Fibroblast of lung (primary cell): ENCODE data around the gene IKBKG. TPM values are rescaled to one million over a fixed set of nuclear protein-coding genes. Genes with fewer than 3 reads are reported as not detected.
"Not testable (repeated sequence)": the region's sequence is repeated elsewhere in the genome, so short reads cannot be mapped to it uniquely, and the experiment has no call there.

Source experiments
- DNase-seq, 2 donors: peaks; one replicate each; pipeline versions ENCODE4 v3.0.0 to v3.0.0-alpha.2; 2010; ENCODE audit warnings: low read depth in 2 of 2
- H2AFZ ChIP-seq: 2 replicates; pipeline ENCODE4 v1.5.1; 2012; ENCODE audit warnings: low read length, control low read depth, inconsistent platforms
- H3K27ac ChIP-seq: 2 replicates; pipeline ENCODE4 v1.5.1; 2011; ENCODE audit warnings: low read length, control low read depth; ENCODE audit not compliant: insufficient read depth
- H3K27me3 ChIP-seq: 2 replicates; pipeline ENCODE4 v1.5.1; 2011; ENCODE audit warnings: mild to moderate bottlenecking, low read length; ENCODE audit not compliant: control insufficient read depth, insufficient read depth
- H3K36me3 ChIP-seq: 2 replicates; pipeline ENCODE4 v1.5.1; 2011; ENCODE audit warnings: low read length; ENCODE audit not compliant: control insufficient read depth, insufficient read depth
- H3K4me1 ChIP-seq: 2 replicates; pipeline ENCODE4 v1.5.1; 2011; ENCODE audit warnings: low read length; ENCODE audit not compliant: control insufficient read depth, insufficient read depth; ENCODE audit errors: extremely low read depth
- H3K4me2 ChIP-seq: 2 replicates; pipeline ENCODE4 v1.5.1; 2011; ENCODE audit warnings: low read length, control low read depth; ENCODE audit not compliant: insufficient read depth; ENCODE audit errors: extremely low read depth
- H3K4me3 ChIP-seq, 4 experiments: fragments of 200-600 bp in 1 of 4; sonication (generic) in 1 of 4; replicated peaks in 1 of 4; 2 replicates each; pipeline ENCODE4 v1.5.1; 2011 to 2016; ENCODE audit warnings: low read length in 4 of 4, low read depth in 3 of 4, mild to moderate bottlenecking in 3 of 4, control low read depth in 2 of 4, inconsistent platforms in 1 of 4, mixed read lengths in 1 of 4; ENCODE audit not compliant: insufficient read depth in 1 of 4; ENCODE audit errors: control extremely low read depth in 1 of 4
- H3K79me2 ChIP-seq: 2 replicates; pipeline ENCODE4 v1.5.1; 2012; ENCODE audit warnings: mild to moderate bottlenecking, low read length, inconsistent platforms; ENCODE audit not compliant: control insufficient read depth, insufficient read depth
- H3K9ac ChIP-seq: 2 replicates; pipeline ENCODE4 v1.5.1; 2011; ENCODE audit warnings: mild to moderate bottlenecking, low read length, control low read depth; ENCODE audit not compliant: insufficient read depth
- H3K9me3 ChIP-seq: 2 replicates; pipeline ENCODE4 v1.5.1; 2012; ENCODE audit warnings: low read depth, low read length; ENCODE audit not compliant: control insufficient read depth, insufficient read depth
- H4K20me1 ChIP-seq: 2 replicates; pipeline ENCODE4 v1.5.1; 2011; ENCODE audit warnings: low read length; ENCODE audit not compliant: control insufficient read depth, insufficient read depth; ENCODE audit errors: extremely low read depth
- EZH2 ChIP-seq: IDR thresholded peaks from 2 replicates; pipeline ENCODE4 v1.5.1; 2012; ENCODE audit warnings: low read length, control low read depth, mild to moderate bottlenecking; ENCODE audit errors: missing control alignments
- polyA plus RNA-seq, 2 donors: library from polyadenylated mRNA; depleted of rRNA in 1 of 2; stranded (reverse) in 1 of 2; unstranded in 1 of 2; fragments of >200 nt; gene quantifications; 2 replicates each; pipeline ENCODE4 v1.2.1, GENCODE V29; 2011 to 2012; ENCODE audit warnings: missing spikeins in 1 of 2
- total RNA-seq: library from RNA; depleted of rRNA; stranded (reverse); fragments of >200 nt; gene quantifications from 2 replicates; pipeline ENCODE4 v1.2.1, GENCODE V29; 2014
- TF ChIP-seq, protein P1 (sequence below), 2 donors: IDR thresholded peaks in 1 of 2; conservative IDR thresholded peaks in 1 of 2; 1 replicate in 1 of 2; 2 replicates in 1 of 2; pipeline ENCODE4 v1.5.1; 2011 to 2012; ENCODE audit warnings: low read length in 2 of 2, control low read depth in 1 of 2, inconsistent platforms in 1 of 2, low read depth in 1 of 2, mild to moderate bottlenecking in 1 of 2

Gene IKBKG
- total and polyA plus RNA-seq, 2 donors (not counting 1 experiment from before 2014, with no cell fraction given) = 14.8 to 20.1 TPM

DNA sequence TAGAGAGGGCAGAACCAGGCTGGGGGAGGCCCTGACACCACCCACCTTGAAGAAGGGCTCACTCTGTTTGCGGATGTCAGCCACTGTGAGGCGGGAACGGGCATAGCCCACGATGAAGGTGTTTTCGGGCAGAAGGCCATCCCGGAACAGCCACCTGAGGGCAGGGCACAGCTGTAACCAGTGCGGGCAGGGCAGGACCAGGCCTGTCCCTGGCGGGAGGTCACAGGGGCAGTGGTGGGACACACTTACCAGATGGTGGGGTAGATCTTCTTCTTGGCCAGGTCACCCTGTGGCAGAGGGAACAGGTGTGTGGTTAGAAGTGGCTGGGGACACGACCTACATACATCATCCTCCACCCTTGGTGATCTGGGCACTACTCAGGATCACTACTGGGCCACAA is 11.5 kb upstream of the IKBKG start:
- Histone ChIP-seq H2AFZ (no peak overlapping the region), H4K20me1 (no peaks in the 10 kb centered on the region), H3K79me2 (peaks cover 6% of the 10 kb centered on the region), H3K4me3 (no peak overlapping the region), H3K4me2 (no peak overlapping the region), H3K9ac (no peak overlapping the region), H3K36me3 (peaks cover 24% of the 10 kb centered on the region), H3K4me1 (peaks cover 2% of the 10 kb centered on the region), H3K27ac (no peak overlapping the region), H3K9me3 (no peaks in the 10 kb centered on the region), H3K27me3 (no peaks in the 10 kb centered on the region)
- DNase-seq = no peak
- TF ChIP-seq EZH2 = no peak
- TF ChIP-seq, protein P1, sequence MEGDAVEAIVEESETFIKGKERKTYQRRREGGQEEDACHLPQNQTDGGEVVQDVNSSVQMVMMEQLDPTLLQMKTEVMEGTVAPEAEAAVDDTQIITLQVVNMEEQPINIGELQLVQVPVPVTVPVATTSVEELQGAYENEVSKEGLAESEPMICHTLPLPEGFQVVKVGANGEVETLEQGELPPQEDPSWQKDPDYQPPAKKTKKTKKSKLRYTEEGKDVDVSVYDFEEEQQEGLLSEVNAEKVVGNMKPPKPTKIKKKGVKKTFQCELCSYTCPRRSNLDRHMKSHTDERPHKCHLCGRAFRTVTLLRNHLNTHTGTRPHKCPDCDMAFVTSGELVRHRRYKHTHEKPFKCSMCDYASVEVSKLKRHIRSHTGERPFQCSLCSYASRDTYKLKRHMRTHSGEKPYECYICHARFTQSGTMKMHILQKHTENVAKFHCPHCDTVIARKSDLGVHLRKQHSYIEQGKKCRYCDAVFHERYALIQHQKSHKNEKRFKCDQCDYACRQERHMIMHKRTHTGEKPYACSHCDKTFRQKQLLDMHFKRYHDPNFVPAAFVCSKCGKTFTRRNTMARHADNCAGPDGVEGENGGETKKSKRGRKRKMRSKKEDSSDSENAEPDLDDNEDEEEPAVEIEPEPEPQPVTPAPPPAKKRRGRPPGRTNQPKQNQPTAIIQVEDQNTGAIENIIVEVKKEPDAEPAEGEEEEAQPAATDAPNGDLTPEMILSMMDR (conservative IDR thresholded peaks at IDR 0.05 in 1 of 2, IDR thresholded peaks at IDR 0.05 in 1 of 2; ENCODE audit: low read depth in 1 of 2, low read length in 2 of 2) = no peak

DNA sequence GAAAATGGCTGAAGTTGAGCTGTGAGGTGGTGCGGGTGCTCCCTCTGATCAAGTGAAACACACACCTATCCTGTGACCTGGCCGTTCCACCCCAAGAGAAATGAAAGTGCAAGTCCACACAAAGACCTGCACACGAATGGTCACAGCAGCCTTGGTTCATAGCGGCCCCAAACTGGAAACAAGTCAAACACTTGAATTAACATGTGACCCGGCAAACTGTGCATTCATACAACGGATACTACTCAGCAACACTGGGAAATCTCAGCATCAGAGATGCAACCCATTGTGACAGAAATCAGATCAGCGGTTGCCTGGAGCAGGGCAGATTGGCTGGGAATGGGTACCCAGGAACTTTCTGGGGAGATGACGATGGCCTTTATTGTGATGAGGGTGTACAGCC is 8.3 kb upstream of the IKBKG start:
- H3K4me2 ChIP-seq = no peak overlapping the region
- TF ChIP-seq EZH2 = no peak
- TF ChIP-seq, protein P1 (conservative IDR thresholded peaks at IDR 0.05 in 1 of 2, IDR thresholded peaks at IDR 0.05 in 1 of 2; ENCODE audit: low read depth in 1 of 2, low read length in 2 of 2) = no peak
- no peak overlapping the region for H3K27ac ChIP-seq
- H4K20me1 ChIP-seq = no peaks in the 10 kb centered on the region
- no peak for DNase-seq
- peaks cover 16% of the 10 kb centered on the region for H3K36me3 ChIP-seq
- no peak overlapping the region for H2AFZ ChIP-seq
- peaks cover 13% of the 10 kb centered on the region for H3K4me1 ChIP-seq
- H3K27me3 ChIP-seq = no peaks in the 10 kb centered on the region
- no peak overlapping the region for H3K9ac ChIP-seq
- peaks cover 13% of the 10 kb centered on the region for H3K79me2 ChIP-seq
- H3K9me3 ChIP-seq = no peaks in the 10 kb centered on the region
- H3K4me3 ChIP-seq = no peak overlapping the region

DNA sequence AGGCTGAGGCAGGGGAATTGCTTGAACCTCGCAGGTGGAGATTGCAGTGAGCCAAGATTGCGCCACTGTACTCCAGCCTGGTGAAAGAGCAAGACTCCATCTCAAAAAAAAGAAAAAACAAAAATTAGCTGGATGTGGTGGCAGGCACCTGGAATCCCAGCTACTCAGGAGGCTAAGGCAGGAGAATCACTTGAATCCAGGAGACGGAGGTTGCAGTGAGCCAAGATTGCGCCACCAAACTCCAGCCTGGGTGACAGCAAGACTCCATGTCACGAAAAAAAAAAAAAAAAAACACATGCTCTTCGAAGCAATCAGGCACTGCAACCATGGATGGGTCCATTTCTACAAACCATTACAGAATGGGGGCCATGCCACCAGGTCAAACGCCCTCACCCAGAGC is 7.1 kb upstream of the IKBKG start:
- H3K4me2 ChIP-seq, H3K9me3 ChIP-seq, H3K27ac ChIP-seq, H3K9ac ChIP-seq, H3K4me3 ChIP-seq, H3K27me3 ChIP-seq, H4K20me1 ChIP-seq, DNase-seq, H2AFZ ChIP-seq: not testable (repeated sequence)
- Histone ChIP-seq H3K79me2 (peaks cover 21% of the 10 kb centered on the region), H3K4me1 (peaks cover 11% of the 10 kb centered on the region), H3K36me3 (peaks cover 14% of the 10 kb centered on the region)
